ENCODE data around the gene AIG1. TPM values are rescaled to one million over a fixed set of nuclear protein-coding genes. Genes with fewer than 3 reads are reported as not detected.

Gene AIG1
- total RNA-seq, 2 experiments from 2014 or later: 0.40 to 0.85 TPM

DNA sequence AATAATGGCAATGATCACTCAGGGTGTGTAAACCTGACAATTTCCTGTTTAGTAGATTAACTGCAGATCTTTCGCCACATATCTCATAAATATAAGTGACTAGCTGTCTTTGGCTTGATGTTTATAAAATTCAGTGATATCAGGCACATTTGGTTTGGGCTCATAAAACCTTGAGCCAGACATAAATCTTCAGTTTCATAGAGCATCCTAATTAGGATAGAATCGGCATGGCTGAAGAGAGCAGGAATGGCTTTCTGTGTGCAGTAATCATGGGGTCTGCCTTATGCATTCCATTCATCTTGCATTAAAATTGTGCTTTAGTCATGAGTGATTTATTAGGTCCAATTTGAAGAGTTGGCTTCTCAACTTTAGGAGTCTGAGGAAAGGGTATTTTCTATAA, 27.2 kb downstream of the AIG1 start:
- ChIA-PET CTCF (ENCODE audit: unreplicated experiment) (no interaction called here), POLR2A (interaction anchor here (1.4 kb wide), 1 partner anchor 11 kb away, joined by 4 read pairs; no protein-coding TSS in a partner anchor)
- intact Hi-C loops (cut with micrococcal nuclease; ENCODE audit: unreplicated experiment): no loop called here
- Histone ChIP-seq H3K79me2 (ENCODE audit: insufficient read depth, low read depth, low read length) (no peaks in the 10 kb centered on the region), H4K20me1 (ENCODE audit: insufficient read depth, low read length) (no peaks in the 10 kb centered on the region), H3K9me2 (ENCODE audit: insufficient read depth, low read length) (no peaks in the 10 kb centered on the region), H3K36me3 (ENCODE audit: insufficient read depth, low read length) (no peaks in the 10 kb centered on the region), H3K4me2 (ENCODE audit: low read length) (no peak overlapping the region), H3K9me3 (ENCODE audit: low read length) (no peaks in the 10 kb centered on the region), H3K4me3 (ENCODE audit: low read depth, low read length, poor library complexity, severe bottlenecking) (no peak overlapping the region), H3K27ac (ENCODE audit: low read depth, low read length, poor library complexity, severe bottlenecking) (no peak overlapping the region), H3K4me1 (ENCODE audit: insufficient read depth, low read length, poor library complexity, severe bottlenecking) (no peaks in the 10 kb centered on the region), H2AFZ (ENCODE audit: low read length) (no peak overlapping the region)
- DNase-seq (ENCODE audit: low spot score): no peak
- TF ChIP-seq EZH2phosphoT487 (IDR thresholded peaks at IDR 0.05; ENCODE audit: borderline replicate concordance, low read depth, low read length): no peak
- TF ChIP-seq, protein P1, sequence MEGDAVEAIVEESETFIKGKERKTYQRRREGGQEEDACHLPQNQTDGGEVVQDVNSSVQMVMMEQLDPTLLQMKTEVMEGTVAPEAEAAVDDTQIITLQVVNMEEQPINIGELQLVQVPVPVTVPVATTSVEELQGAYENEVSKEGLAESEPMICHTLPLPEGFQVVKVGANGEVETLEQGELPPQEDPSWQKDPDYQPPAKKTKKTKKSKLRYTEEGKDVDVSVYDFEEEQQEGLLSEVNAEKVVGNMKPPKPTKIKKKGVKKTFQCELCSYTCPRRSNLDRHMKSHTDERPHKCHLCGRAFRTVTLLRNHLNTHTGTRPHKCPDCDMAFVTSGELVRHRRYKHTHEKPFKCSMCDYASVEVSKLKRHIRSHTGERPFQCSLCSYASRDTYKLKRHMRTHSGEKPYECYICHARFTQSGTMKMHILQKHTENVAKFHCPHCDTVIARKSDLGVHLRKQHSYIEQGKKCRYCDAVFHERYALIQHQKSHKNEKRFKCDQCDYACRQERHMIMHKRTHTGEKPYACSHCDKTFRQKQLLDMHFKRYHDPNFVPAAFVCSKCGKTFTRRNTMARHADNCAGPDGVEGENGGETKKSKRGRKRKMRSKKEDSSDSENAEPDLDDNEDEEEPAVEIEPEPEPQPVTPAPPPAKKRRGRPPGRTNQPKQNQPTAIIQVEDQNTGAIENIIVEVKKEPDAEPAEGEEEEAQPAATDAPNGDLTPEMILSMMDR (conservative IDR thresholded peaks at IDR 0.05; ENCODE audit: low read length): no peak
- BruUV-seq (replicated peaks): no TSS peak

DNA sequence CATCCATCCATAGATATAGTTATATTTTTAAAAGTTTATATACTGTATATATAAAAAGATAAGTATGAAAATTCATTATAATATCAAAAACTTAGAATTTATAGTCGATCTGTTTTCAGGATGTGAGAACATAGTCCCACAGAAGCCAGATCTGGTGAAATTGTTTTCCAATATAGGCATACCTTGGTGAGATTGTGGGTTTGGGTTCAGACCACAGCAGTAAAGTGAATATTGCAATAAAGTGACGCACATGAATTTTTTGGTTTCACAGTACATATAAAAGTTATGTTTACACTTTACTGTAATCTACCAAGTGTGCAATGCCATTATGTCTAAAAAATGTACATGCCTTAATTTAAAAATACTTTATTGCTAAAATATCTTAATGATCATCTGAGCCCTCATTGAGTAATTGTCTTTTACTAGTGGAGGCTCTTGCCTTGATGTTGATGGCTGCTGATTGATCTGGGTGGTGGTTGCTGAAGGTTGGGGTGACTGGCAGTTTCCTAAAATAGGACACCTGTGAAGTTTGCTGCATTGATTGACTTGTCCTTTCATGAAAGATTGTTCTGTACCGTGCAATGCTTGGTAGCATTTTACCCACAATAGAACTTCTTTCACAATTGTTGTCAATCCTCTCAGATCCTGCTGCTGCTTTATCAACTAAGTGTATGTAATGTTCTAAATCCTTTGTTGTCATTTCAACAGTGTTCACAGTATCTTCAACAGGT, 29.8 kb downstream of the AIG1 start:
- CTCF ChIA-PET (ENCODE audit: unreplicated experiment): no interaction called here
- H2AFZ ChIP-seq (ENCODE audit: low read length): no peak overlapping the region

DNA sequence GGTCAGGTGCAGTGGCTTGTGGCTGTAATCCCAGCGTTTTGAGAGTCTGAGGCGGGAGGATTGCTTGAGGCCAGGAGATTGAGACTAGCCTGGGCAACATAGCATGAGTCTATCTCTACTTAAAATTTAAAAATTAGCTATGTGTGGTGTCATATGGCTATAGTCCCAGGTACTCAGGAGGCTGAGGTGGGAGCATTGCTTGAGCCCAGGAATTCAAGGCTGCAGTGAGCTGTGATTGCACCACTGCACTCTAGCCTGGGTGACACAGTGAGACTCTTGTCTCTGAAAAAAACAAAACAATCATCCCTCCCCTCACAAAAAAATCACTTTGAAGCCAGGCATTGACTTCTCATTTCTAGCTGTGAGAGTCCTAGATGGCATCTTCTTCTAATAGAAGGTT, 32.1 kb downstream of the AIG1 start:
- Histone ChIP-seq H2AFZ (ENCODE audit: low read length) (no peak overlapping the region), H3K79me2 (ENCODE audit: insufficient read depth, low read depth, low read length) (no peaks in the 10 kb centered on the region), H3K27ac (ENCODE audit: low read depth, low read length, poor library complexity, severe bottlenecking) (no peak overlapping the region), H3K4me3 (ENCODE audit: low read depth, low read length, poor library complexity, severe bottlenecking) (no peak overlapping the region), H3K4me1 (ENCODE audit: insufficient read depth, low read length, poor library complexity, severe bottlenecking) (peaks cover under 1% of the 10 kb centered on the region), H3K4me2 (ENCODE audit: low read length) (no peak overlapping the region), H3K36me3 (ENCODE audit: insufficient read depth, low read length) (no peaks in the 10 kb centered on the region), H4K20me1 (ENCODE audit: insufficient read depth, low read length) (no peaks in the 10 kb centered on the region), H3K9me3 (ENCODE audit: low read length) (no peaks in the 10 kb centered on the region), H3K9me2 (ENCODE audit: insufficient read depth, low read length) (no peaks in the 10 kb centered on the region)
- ChIA-PET CTCF (ENCODE audit: unreplicated experiment) (no interaction called here), POLR2A (interaction anchor here (0.6 kb wide), 1 partner anchor 295 kb away, joined by 7 read pairs; no protein-coding TSS in a partner anchor)
- intact Hi-C loops (cut with micrococcal nuclease; ENCODE audit: unreplicated experiment): no loop called here
- no peak for TF ChIP-seq EZH2phosphoT487 (IDR thresholded peaks at IDR 0.05; ENCODE audit: borderline replicate concordance, low read depth, low read length)
- TF ChIP-seq, protein P1 (conservative IDR thresholded peaks at IDR 0.05; ENCODE audit: low read length): no peak
- BruUV-seq (replicated peaks): no TSS peak
- DNase-seq (ENCODE audit: low spot score): no peak

More for the DNA sequence above, 29.8 kb downstream of the AIG1 start:
- no peaks in the 10 kb centered on the region for H3K36me3 ChIP-seq (ENCODE audit: insufficient read depth, low read length)
- no peaks in the 10 kb centered on the region for H3K9me2 ChIP-seq (ENCODE audit: insufficient read depth, low read length)
- POLR2A ChIA-PET: no interaction called here
- BruUV-seq (replicated peaks): no TSS peak
- TF ChIP-seq, protein P1 (conservative IDR thresholded peaks at IDR 0.05; ENCODE audit: low read length): no peak
- TF ChIP-seq EZH2phosphoT487 (IDR thresholded peaks at IDR 0.05; ENCODE audit: borderline replicate concordance, low read depth, low read length): no peak
- no peaks in the 10 kb centered on the region for H3K79me2 ChIP-seq (ENCODE audit: insufficient read depth, low read depth, low read length)
- no peaks in the 10 kb centered on the region for H3K4me1 ChIP-seq (ENCODE audit: insufficient read depth, low read length, poor library complexity, severe bottlenecking)
- H3K4me3 ChIP-seq (ENCODE audit: low read depth, low read length, poor library complexity, severe bottlenecking): no peak overlapping the region
- intact Hi-C loops (cut with micrococcal nuclease; ENCODE audit: unreplicated experiment): no loop called here
- H3K9me3 ChIP-seq (ENCODE audit: low read length): no peaks in the 10 kb centered on the region
- H4K20me1 ChIP-seq (ENCODE audit: insufficient read depth, low read length): no peaks in the 10 kb centered on the region
- DNase-seq (ENCODE audit: low spot score): no peak
- no peak overlapping the region for H3K27ac ChIP-seq (ENCODE audit: low read depth, low read length, poor library complexity, severe bottlenecking)
- no peak overlapping the region for H3K4me2 ChIP-seq (ENCODE audit: low read length)
